ENCODE measurements around the gene CACNA1B.
"Not testable (repeated sequence)": the region's sequence is repeated elsewhere in the genome, so short reads cannot be mapped to it uniquely, and the experiment has no call there.

The CACNA1B gene

GRCh38 chr9:137889966-137890365, 12.4 kb downstream of the CACNA1B start:
- peaks cover 40% of the 10 kb centered on the region for H3K27me3 ChIP-seq (replicated peaks; ENCODE audit: insufficient read depth, low read length)
- not testable (repeated sequence) for H3K4me1 ChIP-seq (ENCODE audit: low read length); H3K9me3 ChIP-seq (replicated peaks; ENCODE audit: insufficient read depth, low read length); DNase-seq; H3K36me3 ChIP-seq (replicated peaks; ENCODE audit: insufficient read depth, low read length); H2AFZ ChIP-seq (ENCODE audit: low read length); H3K79me2 ChIP-seq (ENCODE audit: low read length); H3K4me3 ChIP-seq (ENCODE audit: low read length); H3F3A ChIP-seq (ENCODE audit: insufficient read depth, low read length); H3K9me2 ChIP-seq (replicated peaks; ENCODE audit: insufficient read depth, low read length); H3K27ac ChIP-seq (ENCODE audit: low read length); H4K20me1 ChIP-seq (ENCODE audit: insufficient read depth, low read length); H3K9ac ChIP-seq (ENCODE audit: low read length); H3K4me2 ChIP-seq (ENCODE audit: low read depth, low read length)

GRCh38 chr9:137890768-137891587, 13.4 kb downstream of the CACNA1B start:
- H3K36me3 ChIP-seq (replicated peaks; ENCODE audit: insufficient read depth, low read length); H3K4me2 ChIP-seq (ENCODE audit: low read depth, low read length); H3K4me3 ChIP-seq (ENCODE audit: low read length); H4K20me1 ChIP-seq (ENCODE audit: insufficient read depth, low read length); H3K9me2 ChIP-seq (replicated peaks; ENCODE audit: insufficient read depth, low read length); H3F3A ChIP-seq (ENCODE audit: insufficient read depth, low read length); H3K9ac ChIP-seq (ENCODE audit: low read length); H3K27ac ChIP-seq (ENCODE audit: low read length); H3K4me1 ChIP-seq (ENCODE audit: low read length); DNase-seq; H3K79me2 ChIP-seq (ENCODE audit: low read length); H3K9me3 ChIP-seq (replicated peaks; ENCODE audit: insufficient read depth, low read length); H2AFZ ChIP-seq (ENCODE audit: low read length): not testable (repeated sequence)
- H3K27me3 ChIP-seq (replicated peaks; ENCODE audit: insufficient read depth, low read length) = peaks cover 49% of the 10 kb centered on the region

DNA sequence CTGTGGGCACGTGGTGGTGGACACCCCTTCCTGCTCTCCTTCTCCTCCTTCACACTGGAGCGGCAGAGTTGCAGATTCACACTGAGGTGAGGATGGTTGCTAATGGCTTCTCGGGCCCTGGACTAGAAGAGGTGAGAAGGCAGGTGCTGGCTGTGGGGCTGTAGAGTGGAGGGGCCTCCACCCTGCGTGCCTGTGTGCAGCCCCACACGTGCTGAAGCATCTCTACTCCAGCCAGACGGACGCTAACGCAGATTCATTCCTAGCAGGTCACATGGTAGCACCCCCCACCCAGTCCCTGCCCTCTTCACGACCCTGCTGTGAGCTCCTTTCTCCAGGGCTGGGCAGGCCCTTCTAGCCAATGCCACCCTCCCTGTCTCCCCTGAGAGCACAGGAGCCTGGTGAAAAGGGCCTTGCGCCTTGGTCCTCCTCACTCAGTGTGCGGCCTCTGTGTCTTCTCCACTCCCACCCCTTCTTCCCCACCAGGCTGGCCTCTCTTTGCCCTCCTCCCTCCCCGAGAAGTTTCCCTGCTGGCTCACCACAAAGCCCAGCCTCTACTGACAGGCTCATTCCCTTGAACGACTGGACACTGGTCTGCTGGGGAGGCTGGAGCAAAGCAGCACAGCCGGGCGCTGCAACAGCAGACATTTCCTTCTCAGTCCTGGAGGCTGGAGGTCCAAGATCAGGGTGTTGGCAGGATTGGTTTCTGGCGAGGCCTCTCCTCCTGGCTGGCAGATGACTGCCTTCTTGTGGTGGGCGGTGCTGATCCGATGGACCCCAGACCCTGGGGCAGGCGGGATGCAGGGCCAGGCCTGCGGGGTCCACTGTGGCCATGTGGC, 14.2 kb downstream of the CACNA1B start:
- no peak for TF ChIP-seq EZH2 (optimal IDR thresholded peaks at IDR 0.05; ENCODE audit: low read depth, low read length)
- Histone ChIP-seq H3K4me1 (ENCODE audit: low read length) (no peaks in the 10 kb centered on the region), H3K79me2 (ENCODE audit: low read length) (no peaks in the 10 kb centered on the region), H3K4me3 (ENCODE audit: low read length) (no peak overlapping the region), H3K9me2 (replicated peaks; ENCODE audit: insufficient read depth, low read length) (no peaks in the 10 kb centered on the region), H4K20me1 (ENCODE audit: insufficient read depth, low read length) (no peaks in the 10 kb centered on the region), H3K36me3 (replicated peaks; ENCODE audit: insufficient read depth, low read length) (no peaks in the 10 kb centered on the region), H3K9ac (ENCODE audit: low read length) (no peak overlapping the region), H3K9me3 (replicated peaks; ENCODE audit: insufficient read depth, low read length) (no peaks in the 10 kb centered on the region), H3K4me2 (ENCODE audit: low read depth, low read length) (no peak overlapping the region), H2AFZ (ENCODE audit: low read length) (no peak overlapping the region), H3K27ac (ENCODE audit: low read length) (no peak overlapping the region), H3K27me3 (replicated peaks; ENCODE audit: insufficient read depth, low read length) (peaks cover 57% of the 10 kb centered on the region), H3F3A (ENCODE audit: insufficient read depth, low read length) (no peaks in the 10 kb centered on the region)
- no peak for DNase-seq

GRCh38 chr9:137892424-137893191, 15.0 kb downstream of the CACNA1B start:
- DNase-seq = no peak

More at GRCh38 chr9:137892424-137893191, 15.0 kb downstream of the CACNA1B start:
- Histone ChIP-seq H3K4me3 (ENCODE audit: low read length) (no peak overlapping the region), H3K36me3 (replicated peaks; ENCODE audit: insufficient read depth, low read length) (no peaks in the 10 kb centered on the region), H3K4me2 (ENCODE audit: low read depth, low read length) (no peak overlapping the region), H3F3A (ENCODE audit: insufficient read depth, low read length) (no peaks in the 10 kb centered on the region), H3K9ac (ENCODE audit: low read length) (no peak overlapping the region), H3K27me3 (replicated peaks; ENCODE audit: insufficient read depth, low read length) (peaks cover 63% of the 10 kb centered on the region), H3K9me2 (replicated peaks; ENCODE audit: insufficient read depth, low read length) (no peaks in the 10 kb centered on the region), H3K27ac (ENCODE audit: low read length) (no peak overlapping the region), H2AFZ (ENCODE audit: low read length) (no peak overlapping the region), H3K4me1 (ENCODE audit: low read length) (no peaks in the 10 kb centered on the region), H3K79me2 (ENCODE audit: low read length) (no peaks in the 10 kb centered on the region), H4K20me1 (ENCODE audit: insufficient read depth, low read length) (no peaks in the 10 kb centered on the region), H3K9me3 (replicated peaks; ENCODE audit: insufficient read depth, low read length) (no peaks in the 10 kb centered on the region)
- TF ChIP-seq, protein P1, sequence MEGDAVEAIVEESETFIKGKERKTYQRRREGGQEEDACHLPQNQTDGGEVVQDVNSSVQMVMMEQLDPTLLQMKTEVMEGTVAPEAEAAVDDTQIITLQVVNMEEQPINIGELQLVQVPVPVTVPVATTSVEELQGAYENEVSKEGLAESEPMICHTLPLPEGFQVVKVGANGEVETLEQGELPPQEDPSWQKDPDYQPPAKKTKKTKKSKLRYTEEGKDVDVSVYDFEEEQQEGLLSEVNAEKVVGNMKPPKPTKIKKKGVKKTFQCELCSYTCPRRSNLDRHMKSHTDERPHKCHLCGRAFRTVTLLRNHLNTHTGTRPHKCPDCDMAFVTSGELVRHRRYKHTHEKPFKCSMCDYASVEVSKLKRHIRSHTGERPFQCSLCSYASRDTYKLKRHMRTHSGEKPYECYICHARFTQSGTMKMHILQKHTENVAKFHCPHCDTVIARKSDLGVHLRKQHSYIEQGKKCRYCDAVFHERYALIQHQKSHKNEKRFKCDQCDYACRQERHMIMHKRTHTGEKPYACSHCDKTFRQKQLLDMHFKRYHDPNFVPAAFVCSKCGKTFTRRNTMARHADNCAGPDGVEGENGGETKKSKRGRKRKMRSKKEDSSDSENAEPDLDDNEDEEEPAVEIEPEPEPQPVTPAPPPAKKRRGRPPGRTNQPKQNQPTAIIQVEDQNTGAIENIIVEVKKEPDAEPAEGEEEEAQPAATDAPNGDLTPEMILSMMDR (IDR thresholded peaks at IDR 0.05; ENCODE audit: low read length) = no peak
- TF ChIP-seq EZH2phosphoT487 (IDR thresholded peaks at IDR 0.05; ENCODE audit: low read length) (no peak), EZH2 (optimal IDR thresholded peaks at IDR 0.05; ENCODE audit: low read depth, low read length) (no peak)
